HEK293T (cell line): ENCODE data around the gene NHSL1.

Experiments used
- NFRKB ChIP-seq: fragments of 450-650 bp; IDR thresholded peaks from 2 replicates; pipeline ENCODE4 v1.6.1; 2016; ENCODE audit warnings: mild to moderate bottlenecking, moderate library complexity
- SP1 ChIP-seq: fragments of 450-650 bp; IDR thresholded peaks from 2 replicates; pipeline ENCODE4 v1.6.1; 2017

DNA sequence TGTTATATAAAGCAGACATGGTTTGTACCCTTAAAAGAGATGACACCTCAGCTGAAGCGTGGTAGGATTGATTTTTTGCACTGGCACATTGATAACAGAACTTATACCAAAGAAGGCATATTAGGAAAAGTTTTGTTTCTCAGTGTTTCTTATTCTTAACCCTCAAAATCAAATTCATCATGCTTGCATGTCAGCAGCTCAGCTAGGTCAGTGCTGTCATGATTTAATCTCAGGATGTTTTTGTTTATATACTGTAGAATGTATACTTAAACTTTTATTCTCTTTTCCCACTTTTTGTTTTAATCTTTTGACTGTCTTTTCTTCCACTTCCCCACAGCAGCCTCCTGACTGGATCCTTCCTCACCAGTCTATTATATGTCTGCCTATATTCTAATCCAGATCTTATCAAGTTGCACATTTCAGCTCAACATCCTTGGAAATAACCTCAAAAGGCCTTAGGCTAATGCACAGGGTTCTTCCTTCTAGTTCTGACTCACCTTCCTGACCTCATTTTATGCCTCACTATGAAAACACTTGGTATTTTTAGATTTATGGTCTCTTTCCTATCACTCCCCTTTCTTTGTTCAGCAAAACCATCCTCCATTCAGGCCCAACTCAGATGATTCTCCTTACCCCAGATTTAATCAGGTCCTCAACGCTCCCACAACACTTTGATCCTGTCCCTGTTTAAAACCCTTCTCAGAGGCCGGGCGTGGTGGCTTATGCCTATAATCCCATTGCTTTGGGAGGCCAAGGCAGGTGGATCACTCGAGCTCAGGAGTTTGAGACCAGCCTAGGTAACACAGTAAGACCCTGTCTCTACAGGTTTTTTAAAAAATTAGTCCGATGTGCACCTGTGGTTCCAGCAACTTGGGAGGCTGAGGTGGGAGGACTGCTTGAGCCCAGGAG is 88.1 kb downstream of the NHSL1 start:
- TF ChIP-seq NFRKB (no peak), SP1 (no peak)
